Stimulated activated CD8-positive, alpha-beta memory T cell treated with anti-CD3 and anti-CD28 coated beads, Interleukin-4, amount 100 ng/mL, for 4 hours (primary cell): Measurements from ENCODE around the gene TSPAN14.
A peak's percentile ranks its signal among the peaks of the same experiment; 100 is the strongest.
"Not testable (repeated sequence)": the region's sequence is repeated elsewhere in the genome, so short reads cannot be mapped to it uniquely, and the experiment has no call there.

Experiments used
- DNase-seq, 2 donors: peaks; one replicate each; pipeline ENCODE4 v3.0.0-alpha.2; 2020; ENCODE audit warnings: low read depth in 2 of 2, low spot score in 1 of 2

TSPAN14 gene

DNA sequence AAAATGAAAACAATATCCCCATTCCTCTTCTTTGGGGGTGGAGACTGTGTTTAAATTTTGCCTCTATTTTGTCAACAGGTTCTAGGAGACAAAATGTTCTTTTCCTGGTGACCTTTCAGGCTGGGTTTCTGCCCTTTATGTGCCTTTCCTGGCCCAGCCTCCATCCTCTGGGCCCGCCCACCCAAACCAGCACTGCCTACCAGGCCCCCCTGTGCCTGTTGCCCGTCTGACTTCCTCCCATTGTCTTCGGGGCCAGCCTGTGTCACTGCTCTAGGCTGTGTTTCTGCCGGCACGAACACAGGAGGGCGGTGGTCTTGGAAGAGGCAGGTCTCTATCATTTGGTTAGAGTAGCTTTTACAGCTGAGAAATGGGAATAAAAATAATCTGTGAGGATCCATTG is 13.9 kb downstream of the TSPAN14 start:
- DNase-seq, result peak in 1 of 2 donors; percentile 60

DNA sequence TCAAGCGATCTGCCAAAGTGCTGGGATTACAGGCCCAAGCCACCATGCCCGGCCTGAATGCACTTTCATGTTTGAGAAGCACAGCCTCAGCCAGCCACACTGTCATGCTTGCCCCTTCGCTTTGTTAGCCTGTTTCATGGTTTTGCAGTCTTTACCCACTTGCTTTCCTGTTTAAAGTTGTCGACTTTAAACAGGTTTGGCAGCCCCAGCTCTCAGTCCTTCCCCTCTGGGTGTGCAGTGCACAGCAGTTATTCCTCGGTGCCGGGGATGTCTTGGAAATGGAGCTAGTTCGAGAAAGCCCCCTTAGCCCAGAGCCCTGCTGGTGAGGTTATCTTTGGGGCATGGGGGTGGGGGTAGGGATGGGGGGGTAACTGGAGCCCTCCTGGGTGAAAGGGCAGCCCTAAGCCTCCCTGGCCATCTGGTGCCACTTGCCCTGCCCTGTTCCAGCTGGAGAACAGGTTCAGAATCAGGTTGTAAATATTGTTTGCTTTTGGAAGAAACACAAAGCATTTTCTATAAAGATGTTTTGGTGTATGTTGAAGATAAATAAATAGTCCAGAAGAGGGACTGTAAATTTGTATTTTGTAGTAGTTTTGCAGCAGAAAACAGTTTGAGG is 14.8 kb downstream of the TSPAN14 start:
- DNase-seq, result no peak

DNA sequence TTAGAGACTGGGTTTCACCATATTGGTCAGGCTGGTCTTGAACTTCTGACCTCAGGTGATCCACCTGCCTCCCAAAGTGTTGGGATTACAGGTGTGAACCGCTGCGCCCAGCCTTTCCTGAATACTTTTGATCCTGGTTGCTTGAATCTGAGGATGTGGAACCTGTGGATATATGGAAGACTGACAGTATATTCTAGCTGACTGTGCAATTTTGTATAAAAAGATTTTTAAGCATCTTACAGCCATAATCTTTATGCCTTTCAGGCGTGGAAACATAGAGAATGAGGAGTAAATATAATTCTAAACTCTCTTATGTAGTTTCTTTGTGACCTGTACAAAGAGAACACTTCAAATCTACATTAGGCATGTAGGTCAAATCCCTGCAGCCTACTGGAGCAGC is 16.2 kb downstream of the TSPAN14 start:
- no peak for DNase-seq

DNA sequence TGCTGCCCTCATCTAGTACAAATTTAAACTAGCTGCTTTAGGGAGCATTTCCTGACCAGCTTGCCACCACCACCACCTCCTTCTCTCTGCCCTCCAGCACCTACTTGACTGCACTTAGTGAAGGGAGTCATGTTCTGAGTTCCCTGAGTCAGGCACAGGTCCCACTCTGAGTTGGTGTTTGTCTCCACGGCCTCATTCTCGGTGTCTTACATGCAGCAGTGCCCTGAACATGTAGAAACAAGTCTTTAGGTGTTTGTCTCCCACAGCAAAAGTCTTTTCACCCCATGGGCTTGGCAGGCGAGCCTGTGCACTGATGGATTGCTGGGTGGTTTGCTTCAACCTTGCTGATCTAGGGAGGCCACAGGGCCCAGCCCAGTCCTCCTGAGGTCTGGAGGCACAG is 16.9 kb downstream of the TSPAN14 start:
- no peak for DNase-seq

DNA sequence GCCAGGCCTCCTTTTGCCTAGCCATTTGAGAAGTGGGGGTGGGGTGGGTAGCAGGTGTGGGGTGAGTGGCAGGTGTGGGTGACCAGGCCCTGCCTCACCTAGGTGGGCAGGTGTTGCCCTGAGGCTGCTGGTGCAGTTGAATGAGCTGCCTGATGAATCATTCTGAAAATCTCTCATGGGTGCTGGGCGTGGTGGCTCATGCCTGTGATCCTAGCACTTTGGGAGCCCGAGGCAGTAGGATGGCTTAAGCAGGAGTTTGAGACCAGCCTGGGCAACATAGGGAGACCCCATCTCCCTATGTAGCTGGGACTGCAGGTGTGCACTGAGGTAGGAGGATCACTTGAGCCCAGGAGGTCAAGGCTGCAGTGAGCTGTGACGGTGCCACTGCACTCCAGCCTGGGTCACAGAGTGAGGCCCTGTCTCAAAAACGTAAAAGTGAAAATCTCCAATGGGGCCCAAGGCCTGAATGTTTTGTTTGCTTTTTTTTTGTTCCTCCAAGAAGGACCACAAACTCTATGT is 17.7 kb downstream of the TSPAN14 start:
- no peak for DNase-seq

DNA sequence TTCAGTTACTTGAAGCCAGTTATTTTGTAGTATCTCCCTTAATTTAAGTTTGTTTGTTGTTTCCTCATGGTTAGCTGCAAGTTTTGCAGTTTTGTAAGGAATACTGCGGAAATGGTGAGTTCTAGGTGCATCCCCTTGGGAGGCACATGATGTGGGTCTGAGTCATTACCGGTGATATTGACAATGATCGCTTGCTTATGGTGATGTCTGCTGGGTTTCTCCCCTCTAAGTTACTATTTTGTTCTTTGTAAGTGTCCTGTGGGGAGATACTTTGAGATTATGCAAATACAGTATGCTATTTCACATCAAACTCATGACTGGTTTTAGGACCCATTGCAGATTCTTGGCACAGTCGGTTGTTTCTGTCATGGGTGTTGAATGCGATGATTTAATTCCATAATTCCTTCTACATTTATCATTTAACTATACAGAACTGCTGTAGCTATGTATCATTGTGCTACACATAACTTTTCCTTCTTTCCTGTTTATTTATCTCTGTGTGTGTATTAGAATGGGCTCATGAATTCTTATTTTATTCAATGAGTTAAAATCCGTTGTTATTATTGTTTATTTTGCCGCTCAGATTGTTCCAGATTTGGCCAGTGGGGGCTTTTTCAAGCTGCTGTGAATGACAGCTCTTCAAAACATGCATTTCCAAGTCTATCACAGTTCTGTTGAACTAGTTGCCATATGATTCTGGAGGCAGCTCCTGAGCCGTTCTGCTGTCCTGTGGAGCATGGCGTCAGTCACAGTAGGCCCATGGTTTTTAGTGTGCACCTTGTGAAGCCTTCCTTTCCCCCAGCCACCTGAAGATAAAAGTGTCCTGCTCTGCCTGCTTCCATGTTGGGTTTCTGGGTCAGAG is 18.4 kb downstream of the TSPAN14 start:
- DNase-seq, result no peak

DNA sequence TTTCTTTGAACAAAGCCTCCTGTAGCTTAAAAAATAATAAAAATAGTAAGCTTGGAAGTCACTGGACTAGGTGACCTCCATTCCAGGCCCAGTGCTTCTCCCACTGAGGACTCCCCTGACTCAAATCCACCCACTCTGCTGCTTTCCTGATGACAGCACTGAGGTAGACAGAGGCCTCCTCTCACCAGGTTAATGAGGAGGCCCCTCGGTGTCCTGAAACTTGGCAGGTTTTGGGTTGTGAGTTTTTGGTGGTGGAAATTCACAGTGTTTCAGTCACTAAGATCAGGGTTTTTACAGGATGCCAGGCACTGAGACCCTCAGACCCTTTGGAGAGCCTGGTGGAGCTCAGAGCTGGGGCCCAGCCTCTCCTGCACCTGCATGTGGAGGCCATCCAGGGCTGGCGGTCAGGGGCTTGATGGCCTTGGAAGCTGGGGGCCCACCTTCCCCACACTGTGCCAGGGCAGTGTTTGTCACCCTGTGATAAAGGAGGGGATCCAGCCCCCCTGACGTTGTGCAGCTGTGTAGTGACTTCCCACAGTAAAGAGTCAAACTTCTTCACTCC is 19.1 kb downstream of the TSPAN14 start:
- no peak for DNase-seq

DNA sequence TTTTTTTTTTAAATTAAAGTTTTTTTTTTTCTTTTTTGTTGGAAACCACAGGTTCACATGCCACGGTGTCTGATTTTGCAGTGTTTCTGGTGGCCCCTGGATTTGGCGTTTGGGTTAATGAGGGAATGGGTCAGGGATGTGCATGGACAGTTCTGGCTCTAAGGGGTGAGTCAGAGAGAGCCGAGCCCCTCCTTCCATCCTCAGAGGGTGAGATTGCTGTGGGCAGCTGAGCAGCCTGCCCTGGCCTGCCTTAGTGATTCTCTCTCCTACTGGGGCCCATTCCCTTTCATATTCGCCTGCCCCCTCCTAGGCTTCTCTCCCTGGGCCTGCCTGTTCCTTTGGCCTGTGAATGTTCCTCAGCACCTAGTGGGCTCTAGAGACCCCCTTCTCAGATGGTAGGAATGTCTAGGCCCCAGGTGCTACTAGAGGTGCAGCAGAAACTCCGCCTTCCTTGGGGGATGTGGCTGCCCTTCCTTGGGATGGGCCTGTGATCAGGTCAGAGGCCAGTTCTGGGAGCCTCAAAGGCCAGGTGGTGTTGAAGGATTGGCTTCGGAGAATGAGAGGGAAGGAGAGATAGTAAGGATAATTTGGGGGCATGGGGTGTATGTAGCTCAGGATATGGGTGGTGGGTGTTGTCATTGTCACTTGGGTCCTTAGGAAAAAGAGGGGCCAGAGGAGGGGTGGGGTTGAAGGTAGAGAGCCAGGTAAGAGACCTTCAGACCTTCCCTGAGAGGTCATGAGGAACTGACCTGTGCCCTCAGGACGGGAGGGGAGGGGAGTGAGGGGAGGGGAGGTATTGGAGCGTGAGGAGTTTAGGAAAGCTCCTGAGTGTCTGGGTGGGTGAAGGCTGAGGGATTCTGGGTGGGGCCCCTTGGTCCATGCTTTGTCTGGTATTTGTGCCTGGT is 19.8 kb downstream of the TSPAN14 start:
- DNase-seq, result no peak

DNA sequence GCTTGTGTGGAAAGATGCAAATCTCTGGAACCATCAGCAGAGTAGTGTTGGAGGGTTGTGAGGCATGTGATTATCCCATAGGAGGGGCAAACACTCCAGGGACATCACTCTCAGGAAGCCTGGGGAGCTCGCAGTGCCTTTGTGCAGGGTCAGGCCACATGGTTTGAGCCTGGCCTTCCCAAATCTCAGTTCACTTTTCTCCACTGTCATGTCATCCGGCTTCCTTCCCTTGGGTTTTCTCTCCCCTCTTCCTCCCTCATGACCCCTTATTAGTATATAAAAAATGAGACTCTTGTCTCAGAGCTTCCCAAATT is 20.4 kb downstream of the TSPAN14 start:
- no peak for DNase-seq

DNA sequence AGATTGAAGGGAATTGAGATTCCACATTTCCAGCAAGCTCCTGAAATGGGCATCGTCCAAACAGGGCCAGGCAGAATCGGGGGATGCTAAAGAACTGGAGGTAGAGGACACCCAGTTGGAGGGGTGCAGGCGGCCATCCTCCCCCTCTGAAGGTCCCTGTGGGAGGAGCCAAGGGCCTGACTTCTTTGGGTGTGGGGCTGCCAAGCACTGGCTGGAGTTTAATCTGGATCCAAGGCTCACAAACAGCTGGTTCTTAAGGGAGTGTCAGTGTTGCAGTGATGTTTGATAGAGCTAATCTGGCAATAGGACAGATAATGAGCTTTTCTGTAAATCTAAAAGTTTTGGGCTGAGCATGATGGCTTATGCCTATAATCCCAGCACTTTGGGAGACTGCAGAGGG is 20.8 kb downstream of the TSPAN14 start:
- DNase-seq, result no peak

DNA sequence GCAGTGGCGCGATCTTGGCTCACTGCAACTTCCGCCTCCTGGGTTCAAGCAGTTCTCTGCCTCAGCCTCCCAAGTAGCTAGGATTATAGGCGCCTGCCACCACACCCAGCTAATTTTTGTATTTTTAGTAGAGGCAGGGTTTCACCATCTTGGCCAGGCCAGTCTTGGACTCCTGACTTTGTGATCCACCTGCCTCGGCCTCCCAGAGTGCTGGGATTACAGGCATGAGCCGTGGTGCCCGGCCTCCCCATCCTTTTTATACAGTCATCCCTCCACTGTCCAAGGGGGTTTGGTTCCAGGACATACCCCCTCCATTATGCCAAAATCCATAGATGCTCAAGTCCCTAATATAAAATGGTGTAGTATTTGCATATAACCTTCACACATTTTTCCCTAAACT is 21.5 kb downstream of the TSPAN14 start:
- DNase-seq, result not testable (repeated sequence)

DNA sequence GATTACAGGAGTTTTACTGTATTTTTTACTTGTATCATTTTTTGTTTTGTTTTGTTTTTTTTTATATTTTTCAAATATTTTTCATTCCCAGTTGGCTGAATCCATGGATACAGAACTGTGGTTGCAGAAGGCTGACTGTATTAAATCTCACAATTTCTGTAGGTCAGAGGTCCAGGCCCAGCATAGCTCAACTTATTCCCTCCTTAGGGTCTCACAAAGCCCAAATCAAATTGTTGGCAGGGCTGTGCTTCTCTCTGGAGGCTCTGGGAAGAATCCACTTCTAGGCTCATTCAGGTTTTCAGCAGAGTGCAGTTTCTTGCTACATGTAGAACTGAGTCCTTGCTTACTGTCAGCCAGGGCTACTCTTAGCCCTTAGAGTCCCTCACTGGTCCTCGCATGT is 22.6 kb downstream of the TSPAN14 start:
- DNase-seq, result no peak

DNA sequence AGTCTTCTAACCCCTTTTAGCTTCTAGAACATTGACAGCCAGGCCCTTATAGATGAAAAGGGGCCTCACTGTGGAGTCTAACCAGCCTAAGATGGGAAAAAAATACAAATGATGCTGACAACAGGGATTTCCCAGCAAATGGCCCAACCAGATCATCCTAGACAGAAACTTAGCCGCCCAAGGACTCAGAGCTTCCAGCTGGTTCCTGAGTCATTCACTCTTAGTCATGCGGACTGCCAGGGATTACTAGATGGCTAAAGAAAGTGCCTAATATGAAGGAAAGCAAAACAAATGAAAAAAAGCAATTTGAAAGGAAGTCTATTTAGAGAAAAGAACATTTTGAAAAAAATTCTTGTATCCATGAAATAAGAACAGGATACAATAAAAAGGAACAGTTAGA is 23.7 kb downstream of the TSPAN14 start:
- no peak for DNase-seq

DNA sequence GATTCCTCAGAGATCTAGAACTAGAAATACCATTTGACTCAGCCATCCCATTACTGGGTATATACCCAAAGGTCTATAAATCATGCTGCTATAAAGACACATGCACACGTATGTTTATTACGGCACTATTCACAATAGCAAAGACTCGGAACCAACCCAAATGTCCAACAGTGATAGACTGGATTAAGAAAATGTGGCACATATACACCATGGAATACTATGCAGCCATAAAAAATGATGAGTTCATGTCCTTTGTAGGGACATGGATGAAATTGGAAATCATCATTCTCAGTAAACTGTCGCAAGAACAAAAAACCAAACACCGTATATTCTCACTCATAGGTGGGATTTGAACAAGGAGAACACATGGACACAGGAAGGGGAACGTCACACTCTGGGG is 26.3 kb downstream of the TSPAN14 start:
- DNase-seq, result not testable (repeated sequence)

DNA sequence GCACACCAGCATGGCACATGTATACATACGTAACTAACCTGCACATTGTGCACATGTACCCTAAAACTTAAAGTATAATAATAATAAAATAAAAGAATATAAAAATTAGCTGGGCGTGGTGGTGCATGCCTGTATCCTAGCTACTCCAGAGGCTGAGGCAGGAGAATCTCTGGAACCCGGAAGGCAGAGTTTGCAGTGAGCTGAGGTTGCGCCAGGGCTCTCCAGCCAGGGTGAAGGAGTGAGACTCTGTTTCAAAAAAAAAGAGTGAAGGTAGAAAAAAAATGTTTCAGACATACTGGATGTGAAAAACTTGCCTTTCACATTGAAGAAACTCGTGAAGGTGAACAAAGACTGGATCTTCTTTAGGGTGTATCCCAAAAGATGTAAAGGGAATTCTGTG is 26.7 kb downstream of the TSPAN14 start:
- DNase-seq, result no peak

DNA sequence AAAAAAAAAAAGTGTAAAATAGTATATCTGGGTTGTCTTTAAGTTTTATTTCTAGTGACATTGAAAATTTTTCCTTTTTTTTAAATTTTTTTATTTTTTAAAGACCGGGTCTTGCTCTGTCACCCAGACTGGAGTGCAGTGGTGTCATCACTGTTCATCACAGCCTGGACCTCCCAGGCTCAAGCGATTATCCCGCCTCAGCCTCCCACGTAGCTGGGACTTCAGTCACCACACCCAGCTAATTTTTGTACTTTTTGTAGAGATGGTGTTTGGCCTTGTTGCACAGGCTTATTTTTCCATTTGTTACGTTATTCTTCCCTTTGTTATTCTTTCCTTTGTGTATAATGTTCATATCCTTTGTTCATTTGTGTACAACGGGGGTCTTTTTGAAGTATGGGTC is 30.1 kb downstream of the TSPAN14 start:
- DNase-seq, result no peak

DNA sequence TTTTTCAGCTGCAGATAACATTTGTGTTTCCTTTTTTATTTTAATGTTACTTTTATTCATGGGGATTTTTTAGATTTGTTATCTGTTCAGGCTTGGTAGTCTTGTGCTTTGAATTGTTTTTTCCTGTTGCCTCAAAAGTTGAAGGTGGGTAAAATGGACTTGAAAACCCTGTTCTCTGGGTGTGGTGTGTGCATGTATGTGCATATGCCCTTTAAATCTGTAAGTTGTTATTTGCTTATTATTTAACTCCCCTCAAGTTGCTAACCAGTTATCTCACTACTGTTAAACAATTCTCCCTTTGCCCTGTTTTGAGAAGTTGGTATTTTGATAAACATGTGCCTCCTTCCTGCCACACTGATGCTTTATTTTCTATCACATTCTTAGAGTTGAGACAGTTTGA is 30.6 kb downstream of the TSPAN14 start:
- no peak for DNase-seq

DNA sequence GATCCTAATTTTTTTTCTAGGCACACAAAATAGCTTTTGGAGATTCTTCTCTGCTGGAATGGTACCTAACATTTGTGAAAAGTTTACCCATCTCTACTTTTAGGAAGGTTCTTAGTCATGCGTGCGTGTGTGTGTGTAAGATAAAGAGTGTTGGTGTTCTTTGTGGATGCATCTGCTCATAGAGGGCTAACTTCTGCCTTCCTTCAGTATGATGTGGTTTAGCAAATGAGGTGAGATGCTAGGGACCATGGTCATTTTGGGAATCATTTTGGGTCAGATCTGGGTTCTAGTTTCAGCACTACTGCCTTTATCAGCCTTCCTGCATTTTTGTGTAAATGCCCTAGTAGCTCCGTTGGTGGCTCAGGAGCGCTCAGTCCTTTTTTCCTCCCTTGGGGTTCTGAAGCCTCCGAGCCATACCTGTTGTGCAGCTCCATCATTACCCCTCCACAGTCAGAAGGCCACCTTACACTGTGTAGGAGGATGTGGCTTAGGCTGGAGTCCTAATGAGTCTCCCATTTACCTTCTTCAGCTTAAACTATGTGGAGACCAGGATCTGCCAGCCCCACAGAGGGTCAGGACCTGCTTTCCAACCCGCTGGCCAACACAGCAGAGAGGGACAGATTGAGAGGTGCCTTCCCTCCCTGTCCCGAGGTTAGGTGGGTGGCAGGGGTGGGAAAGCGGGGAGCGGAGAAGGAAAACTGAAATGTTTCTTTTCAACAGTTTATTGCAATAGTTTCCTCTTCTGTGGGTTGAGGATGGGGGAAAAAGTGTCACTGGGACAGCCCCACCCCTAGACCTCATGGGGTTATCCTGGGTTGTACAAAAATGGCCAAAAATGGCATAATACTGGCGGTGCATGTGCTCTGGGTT is 31.2 kb downstream of the TSPAN14 start:
- no peak for DNase-seq

DNA sequence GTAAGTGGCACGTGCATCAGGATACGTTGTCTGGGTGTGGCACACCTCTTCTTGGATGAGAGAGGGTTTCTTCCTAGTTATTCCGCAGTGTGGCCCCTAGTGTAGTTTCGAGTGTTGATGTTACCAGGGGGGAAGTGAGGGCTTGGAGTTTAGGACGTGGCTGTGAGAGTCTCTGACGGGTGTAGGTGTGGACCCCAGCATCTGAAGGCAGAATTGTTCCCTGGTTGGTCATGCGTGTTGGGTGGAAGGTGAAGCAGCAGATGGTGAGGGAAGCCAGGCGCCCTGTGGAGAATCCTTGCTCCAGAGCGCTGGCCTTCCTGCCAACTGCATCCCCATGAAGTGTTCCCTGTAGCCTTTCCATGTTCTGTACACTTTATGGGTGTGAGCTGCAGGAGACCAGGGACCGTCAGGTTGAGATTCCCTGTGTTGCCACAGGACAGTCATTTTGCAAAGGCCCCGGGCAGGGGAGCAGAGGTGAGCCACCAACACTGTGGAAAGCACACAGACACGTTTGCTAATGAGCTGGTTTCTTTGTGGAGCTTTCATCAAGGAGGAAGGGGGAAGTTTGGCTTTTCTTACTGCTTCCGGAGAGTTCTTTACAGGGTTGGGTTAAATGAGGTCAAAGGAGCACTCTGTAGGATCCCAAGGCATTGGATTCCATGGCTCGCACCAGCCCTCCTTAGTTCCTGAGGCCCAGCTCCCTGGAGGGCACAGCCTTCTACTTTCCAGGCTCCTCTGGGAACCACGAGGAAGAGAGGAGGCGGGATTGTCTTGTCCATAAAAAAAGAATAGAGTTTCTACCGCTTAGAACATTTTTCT is 32.0 kb downstream of the TSPAN14 start:
- no peak for DNase-seq
